HG03159 (cell line): Measurements from ENCODE around the gene AMPD3.

Experiments
- ATAC-seq: cut with Tn5 transposase; IDR thresholded peaks from one replicate; pipeline ENCODE4 v1.9.1; 2021; ENCODE audit warnings: mild to moderate bottlenecking, moderate library complexity; ENCODE audit not compliant: unreplicated experiment

Gene AMPD3

DNA sequence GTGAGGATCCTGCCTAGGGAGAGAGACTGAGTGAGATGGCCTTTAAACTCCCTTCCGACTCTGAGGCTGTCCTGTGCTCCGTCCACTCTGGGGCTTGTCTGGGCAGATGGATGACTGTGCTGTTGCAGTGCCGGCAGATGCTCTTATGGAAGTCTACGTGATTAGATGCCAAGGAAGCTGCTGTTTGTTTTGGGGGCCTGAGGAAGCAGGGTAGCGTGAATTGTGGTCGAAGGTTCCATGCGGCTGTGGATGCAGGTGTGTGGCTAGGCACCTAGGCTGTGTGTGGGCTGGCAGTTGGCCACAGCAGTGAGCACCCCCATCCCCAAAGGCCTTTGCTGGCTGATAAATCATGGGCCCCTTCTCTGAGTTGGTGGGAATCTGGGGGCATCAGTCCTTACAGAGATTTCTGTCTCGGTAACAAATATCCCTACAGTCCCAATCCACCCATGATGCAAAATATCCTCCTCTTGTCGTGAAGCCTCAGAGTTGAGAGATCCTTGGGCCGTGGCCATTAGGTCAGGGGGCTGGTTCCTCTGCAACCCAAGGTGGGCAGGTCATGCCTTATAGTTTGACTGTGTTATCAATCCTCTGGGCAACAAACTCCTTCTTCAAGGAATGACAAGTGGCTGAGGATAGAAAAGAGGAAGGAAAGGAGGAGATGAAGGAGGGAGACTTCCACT, 31.2 kb downstream of the AMPD3 start:
- ATAC-seq, result no peak

- ATAC-seq, result no peak
Measured at GRCh38 chr11:10487002-10487647, 32.1 kb downstream of the AMPD3 start.

GRCh38 chr11:10488121-10488933, 33.3 kb downstream of the AMPD3 start:
- ATAC-seq, result no peak

- no peak for ATAC-seq
Measured at GRCh38 chr11:10488934-10489691, 34.0 kb downstream of the AMPD3 start.

DNA sequence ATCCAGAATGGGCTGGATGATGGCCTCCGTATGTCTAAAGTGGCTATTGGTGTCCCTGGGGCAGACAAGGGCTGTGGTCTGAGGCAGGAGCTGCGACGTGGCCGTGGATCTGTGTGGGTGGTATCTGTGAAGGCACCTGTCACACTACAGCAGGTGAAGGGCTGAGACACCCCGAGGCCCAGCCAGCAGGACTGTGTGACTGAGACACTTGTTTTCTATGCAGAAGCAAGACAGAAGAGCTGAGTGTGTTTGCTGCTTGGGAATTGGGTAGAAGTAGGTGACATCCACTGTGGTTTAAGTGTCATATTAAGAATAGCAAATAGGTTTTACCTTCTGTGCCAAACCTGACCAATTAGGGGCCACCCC, 35.0 kb downstream of the AMPD3 start:
- ATAC-seq, result no peak

- ATAC-seq, result no peak
Measured at GRCh38 chr11:10490398-10491241, 35.6 kb downstream of the AMPD3 start.

GRCh38 chr11:10492084-10492483, 37.0 kb downstream of the AMPD3 start:
- ATAC-seq, result no peak

- no peak for ATAC-seq
Measured at GRCh38 chr11:10493041-10493663, 38.1 kb downstream of the AMPD3 start.

GRCh38 chr11:10494636-10495463, 39.8 kb downstream of the AMPD3 start:
- ATAC-seq, result no peak

GRCh38 chr11:10495464-10495786, 40.4 kb downstream of the AMPD3 start:
- no peak for ATAC-seq

- ATAC-seq, result no peak
Measured at GRCh38 chr11:10496296-10496936, 41.4 kb downstream of the AMPD3 start.

GRCh38 chr11:10497371-10498021, 42.4 kb downstream of the AMPD3 start:
- no peak for ATAC-seq

DNA sequence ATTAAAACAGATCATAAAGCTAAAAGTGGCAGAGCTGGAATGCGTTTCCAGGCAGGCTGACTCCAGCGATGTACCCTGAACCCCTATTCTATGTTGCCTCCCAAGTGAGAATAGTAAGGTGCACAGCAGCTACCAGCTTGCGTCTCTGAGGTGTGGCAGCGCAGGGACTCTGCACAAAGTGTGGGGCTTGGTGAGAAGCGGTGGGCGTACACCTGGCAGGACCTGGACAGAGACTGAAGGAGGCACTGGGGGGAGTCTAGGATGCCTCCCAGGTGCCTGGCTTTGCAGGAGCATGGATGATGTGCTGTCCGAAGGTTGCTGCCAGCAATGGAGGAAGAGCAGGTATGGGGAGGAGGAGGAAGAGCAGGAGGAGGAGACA, 42.9 kb downstream of the AMPD3 start:
- no peak for ATAC-seq

DNA sequence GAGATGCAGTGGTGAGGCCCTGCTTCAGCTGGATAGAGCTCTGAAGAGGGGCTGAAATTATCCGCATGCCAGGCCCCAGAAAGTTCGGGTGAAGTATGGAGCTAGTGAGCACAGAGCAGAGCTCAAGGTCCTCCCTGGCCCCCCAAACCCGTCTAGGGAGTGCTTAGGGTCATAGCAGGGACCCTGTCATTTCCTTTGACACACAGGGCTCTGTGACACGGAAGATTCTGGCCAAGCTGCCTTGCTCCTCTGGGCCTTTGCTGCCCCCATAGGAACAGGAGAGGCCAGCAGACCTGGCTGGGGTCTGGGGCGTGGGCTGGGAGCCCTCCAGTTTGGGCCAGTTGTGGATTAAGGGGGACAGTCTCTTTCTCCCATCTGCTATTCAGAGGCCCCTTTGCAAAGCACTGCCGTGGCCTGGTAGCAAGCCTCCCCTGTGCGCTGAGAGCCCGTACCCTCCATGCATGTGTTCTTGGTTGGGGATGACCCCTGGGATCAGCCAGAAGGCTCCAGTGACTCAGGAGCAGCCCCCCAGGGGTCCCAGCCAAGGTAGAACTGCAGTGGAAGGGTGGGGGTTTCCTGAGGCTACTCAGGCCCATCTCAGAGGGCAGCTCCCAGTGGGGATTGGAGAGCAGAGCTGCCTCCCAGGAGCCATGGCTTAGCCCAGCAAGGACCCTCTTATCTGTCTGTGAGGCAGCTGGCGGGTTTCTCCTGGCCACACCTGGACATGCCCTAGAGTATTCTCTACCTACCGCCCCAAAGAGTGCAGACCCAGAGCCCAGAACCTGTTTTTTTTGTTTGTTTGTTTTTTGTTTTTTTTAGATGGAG, 43.6 kb downstream of the AMPD3 start:
- ATAC-seq, result no peak

DNA sequence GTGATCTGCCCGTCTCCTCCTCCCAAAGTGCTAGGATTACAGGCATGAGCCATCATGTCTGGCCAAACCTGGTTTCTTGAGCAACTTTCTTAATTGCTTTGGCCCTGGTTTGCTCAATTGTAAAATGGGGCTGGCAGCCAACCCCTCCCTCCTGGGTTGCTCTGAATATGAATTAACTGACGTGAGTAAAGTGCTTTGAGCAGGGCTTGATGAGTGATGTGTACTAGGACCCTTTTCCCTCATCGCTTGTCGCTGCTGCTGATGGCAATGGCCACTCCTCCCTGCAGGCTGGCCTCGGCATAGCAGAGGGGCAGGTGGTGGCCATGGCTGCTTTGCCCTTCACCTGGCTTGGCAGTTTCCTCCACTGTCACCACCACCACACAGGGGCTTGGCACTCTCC, 44.4 kb downstream of the AMPD3 start:
- ATAC-seq, result no peak

- no peak for ATAC-seq
Measured at GRCh38 chr11:10499874-10500601, 45.0 kb downstream of the AMPD3 start.
